PC-3 (cell line): ENCODE measurements around the gene OGA.

ENCODE experiments used
- EZH2 ChIP-seq: fragments of 300-600 bp; sonication (generic); IDR thresholded peaks from one replicate; pipeline ENCODE4 v1.6.1; 2017; ENCODE audit warnings: antibody characterized with exemption, mild to moderate bottlenecking, low read length; ENCODE audit not compliant: unreplicated experiment
- EZH2phosphoT487 ChIP-seq: fragments of 300-600 bp; sonication (generic); IDR thresholded peaks from 2 replicates; pipeline ENCODE4 v1.6.1; 2018; ENCODE audit warnings: mild to moderate bottlenecking, antibody characterized with exemption, low read length, borderline replicate concordance
- TF ChIP-seq, protein P1 (sequence below): fragments of 300-600 bp; sonication (generic); conservative IDR thresholded peaks from 2 replicates; pipeline ENCODE4 v1.5.1; 2017; ENCODE audit warnings: antibody characterized with exemption, low read depth, mild to moderate bottlenecking, low read length

DNA sequence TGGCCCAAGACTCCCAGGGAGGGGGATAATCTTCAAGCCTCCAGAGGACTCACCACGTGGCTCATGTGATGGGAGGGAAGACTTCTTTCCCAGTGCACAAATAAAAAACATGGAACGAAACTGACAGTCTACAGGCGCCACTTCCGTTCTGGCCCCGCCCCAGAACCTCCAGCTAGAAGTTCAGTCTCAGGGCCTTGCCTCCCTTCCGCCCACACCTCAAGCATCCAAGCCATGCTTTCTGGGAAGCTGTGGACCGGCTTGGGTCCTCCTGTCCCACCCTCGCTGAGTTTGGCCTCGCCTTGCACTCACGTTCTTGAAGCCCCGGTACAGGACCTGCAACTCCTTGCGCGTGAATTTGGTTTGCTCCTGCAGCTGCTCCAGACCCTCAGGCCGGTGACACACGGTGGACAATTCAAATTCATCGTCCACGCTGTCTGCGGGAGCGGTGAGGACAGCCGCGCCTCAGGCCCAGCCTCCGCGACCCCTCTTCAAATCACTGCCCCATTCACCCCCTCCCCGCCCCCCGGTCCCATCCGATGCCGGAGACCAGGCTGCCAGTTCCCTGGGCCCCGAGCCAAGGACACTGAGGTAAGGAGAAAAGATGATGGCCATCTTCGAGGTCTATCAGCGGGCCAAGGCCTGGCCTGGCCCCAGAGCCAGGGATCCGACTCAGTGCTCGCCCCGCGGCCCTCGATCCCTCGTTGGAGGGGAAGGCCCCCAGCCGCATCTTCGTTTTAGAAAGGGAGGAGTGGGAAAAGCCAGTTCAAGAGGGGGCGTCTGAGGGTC is 10.7 kb upstream of the OGA start:
- TF ChIP-seq, protein P1, sequence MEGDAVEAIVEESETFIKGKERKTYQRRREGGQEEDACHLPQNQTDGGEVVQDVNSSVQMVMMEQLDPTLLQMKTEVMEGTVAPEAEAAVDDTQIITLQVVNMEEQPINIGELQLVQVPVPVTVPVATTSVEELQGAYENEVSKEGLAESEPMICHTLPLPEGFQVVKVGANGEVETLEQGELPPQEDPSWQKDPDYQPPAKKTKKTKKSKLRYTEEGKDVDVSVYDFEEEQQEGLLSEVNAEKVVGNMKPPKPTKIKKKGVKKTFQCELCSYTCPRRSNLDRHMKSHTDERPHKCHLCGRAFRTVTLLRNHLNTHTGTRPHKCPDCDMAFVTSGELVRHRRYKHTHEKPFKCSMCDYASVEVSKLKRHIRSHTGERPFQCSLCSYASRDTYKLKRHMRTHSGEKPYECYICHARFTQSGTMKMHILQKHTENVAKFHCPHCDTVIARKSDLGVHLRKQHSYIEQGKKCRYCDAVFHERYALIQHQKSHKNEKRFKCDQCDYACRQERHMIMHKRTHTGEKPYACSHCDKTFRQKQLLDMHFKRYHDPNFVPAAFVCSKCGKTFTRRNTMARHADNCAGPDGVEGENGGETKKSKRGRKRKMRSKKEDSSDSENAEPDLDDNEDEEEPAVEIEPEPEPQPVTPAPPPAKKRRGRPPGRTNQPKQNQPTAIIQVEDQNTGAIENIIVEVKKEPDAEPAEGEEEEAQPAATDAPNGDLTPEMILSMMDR, result no peak
- TF ChIP-seq EZH2 (no peak), EZH2phosphoT487 (no peak)
